ENCODE measurements around the gene CD68. TPM values are rescaled to one million over a fixed set of nuclear protein-coding genes. Genes with fewer than 3 reads are reported as not detected.
A peak's percentile ranks its signal among the peaks of the same experiment; 100 is the strongest.

Gene CD68
- total and polyA plus RNA-seq, 2 donors, result 47.0 to 124 TPM

- H3K4me1 ChIP-seq (ENCODE audit: control insufficient read depth in 2 of 2, insufficient read depth in 2 of 2, low read length in 2 of 2), result peaks cover 0 to 26% of the 10 kb centered on the region in 2 donors
- H3K9me3 ChIP-seq (ENCODE audit: control insufficient read depth in 2 of 2, insufficient read depth in 1 of 2, low read length in 1 of 2), result no peaks in the 10 kb centered on the region
- peak overlapping the region; percentile 31 to 32 for H3K27ac ChIP-seq (ENCODE audit: low read depth in 1 of 2, low read length in 1 of 2)
- WGBS, result 72% methylated on average over 20 of the region's 20 CpGs
- peak overlapping the region in 1 of 2 donors; percentile 52 for H3K4me3 ChIP-seq (ENCODE audit: low read length in 2 of 2)
- H3K36me3 ChIP-seq (ENCODE audit: control insufficient read depth in 2 of 2, insufficient read depth in 2 of 2, low read length in 1 of 2), result no peaks in the 10 kb centered on the region
- peaks cover 3 to 36% of the 10 kb centered on the region in 2 donors for H3K27me3 ChIP-seq (ENCODE audit: control insufficient read depth in 2 of 2, insufficient read depth in 1 of 2, low read length in 1 of 2)
- DNase-seq (ENCODE audit: low read depth in 6 of 9, low spot score in 9 of 9), result no peak
These were observed 29.9 kb upstream of the CD68 start for GRCh38 chr17:7549401-7550055.

DNA sequence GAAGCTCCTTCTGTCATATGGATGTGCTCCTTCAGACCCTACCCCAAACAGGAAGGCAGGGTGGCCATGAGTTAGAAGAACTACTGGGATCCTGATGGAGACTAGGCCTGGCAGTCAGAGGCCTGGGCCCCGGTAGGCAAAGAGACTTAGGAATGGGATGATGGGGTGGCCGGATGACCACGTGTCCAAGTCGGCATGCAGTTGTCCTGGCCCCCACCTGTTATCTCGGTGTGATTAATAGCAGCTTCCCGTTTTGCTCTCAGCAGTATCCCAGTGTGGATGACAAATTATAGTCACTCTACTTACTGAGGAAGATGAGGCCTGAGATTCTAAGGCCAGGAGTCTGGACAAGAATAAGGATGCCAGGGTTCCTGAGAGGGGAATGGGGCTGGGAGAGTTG, 29.1 kb upstream of the CD68 start:
- no peaks in the 10 kb centered on the region for H3K36me3 ChIP-seq (ENCODE audit: control insufficient read depth in 2 of 2, insufficient read depth in 2 of 2, low read length in 1 of 2)
- peaks cover 0 to 26% of the 10 kb centered on the region in 2 donors for H3K4me1 ChIP-seq (ENCODE audit: control insufficient read depth in 2 of 2, insufficient read depth in 2 of 2, low read length in 2 of 2)
- no peak overlapping the region for H3K4me3 ChIP-seq (ENCODE audit: low read length in 2 of 2)
- no peak for DNase-seq (ENCODE audit: low read depth in 6 of 9, low spot score in 9 of 9)
- peaks cover 3 to 36% of the 10 kb centered on the region in 2 donors for H3K27me3 ChIP-seq (ENCODE audit: control insufficient read depth in 2 of 2, insufficient read depth in 1 of 2, low read length in 1 of 2)
- 88% methylated on average over 6 of the region's 6 CpGs for WGBS
- H3K9me3 ChIP-seq (ENCODE audit: control insufficient read depth in 2 of 2, insufficient read depth in 1 of 2, low read length in 1 of 2), result no peaks in the 10 kb centered on the region
- H3K27ac ChIP-seq (ENCODE audit: low read depth in 1 of 2, low read length in 1 of 2), result no peak overlapping the region

GRCh38 chr17:7551396-7551795, 28.0 kb upstream of the CD68 start:
- Histone ChIP-seq H3K27ac (ENCODE audit: low read depth in 1 of 2, low read length in 1 of 2) (peak overlapping the region in 1 of 2 donors; percentile 8), H3K9me3 (ENCODE audit: control insufficient read depth in 2 of 2, insufficient read depth in 1 of 2, low read length in 1 of 2) (no peaks in the 10 kb centered on the region), H3K36me3 (ENCODE audit: control insufficient read depth in 2 of 2, insufficient read depth in 2 of 2, low read length in 1 of 2) (no peaks in the 10 kb centered on the region), H3K4me3 (ENCODE audit: low read length in 2 of 2) (no peak overlapping the region), H3K4me1 (ENCODE audit: control insufficient read depth in 2 of 2, insufficient read depth in 2 of 2, low read length in 2 of 2) (peaks cover 0 to 26% of the 10 kb centered on the region in 2 donors), H3K27me3 (ENCODE audit: control insufficient read depth in 2 of 2, insufficient read depth in 1 of 2, low read length in 1 of 2) (peaks cover 3 to 36% of the 10 kb centered on the region in 2 donors)
- 80% methylated on average over 4 of the region's 4 CpGs for WGBS
- DNase-seq (ENCODE audit: low read depth in 6 of 9, low spot score in 9 of 9), result no peak

DNA sequence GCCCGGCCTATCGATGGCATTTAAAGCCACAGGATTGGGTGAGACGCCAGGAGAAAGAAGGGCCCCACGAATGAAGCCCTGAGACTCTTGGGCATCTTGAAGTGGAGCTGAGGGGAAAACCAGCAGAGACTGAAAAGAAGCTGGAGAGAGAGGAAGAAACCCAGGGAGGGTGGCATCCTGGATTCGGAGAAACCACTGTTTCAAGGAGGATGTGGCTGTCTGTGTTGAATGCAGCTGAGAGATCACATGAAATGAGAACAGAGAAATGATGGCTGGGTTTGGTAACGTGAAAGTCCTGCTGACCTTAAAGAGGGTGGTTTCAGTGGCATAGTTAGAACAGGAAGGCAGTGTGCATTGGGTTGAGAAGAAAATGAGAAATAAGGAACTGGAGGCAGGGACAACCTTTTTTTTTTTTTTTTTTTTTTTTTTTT, 26.8 kb upstream of the CD68 start:
- Histone ChIP-seq H3K36me3 (ENCODE audit: control insufficient read depth in 2 of 2, insufficient read depth in 2 of 2, low read length in 1 of 2) (no peaks in the 10 kb centered on the region), H3K27ac (ENCODE audit: low read depth in 1 of 2, low read length in 1 of 2) (peak overlapping the region; percentile 30 to 80), H3K4me3 (ENCODE audit: low read length in 2 of 2) (no peak overlapping the region), H3K27me3 (ENCODE audit: control insufficient read depth in 2 of 2, insufficient read depth in 1 of 2, low read length in 1 of 2) (peaks cover 3 to 31% of the 10 kb centered on the region in 2 donors), H3K4me1 (ENCODE audit: control insufficient read depth in 2 of 2, insufficient read depth in 2 of 2, low read length in 2 of 2) (peaks cover 0 to 33% of the 10 kb centered on the region in 2 donors), H3K9me3 (ENCODE audit: control insufficient read depth in 2 of 2, insufficient read depth in 1 of 2, low read length in 1 of 2) (no peaks in the 10 kb centered on the region)
- DNase-seq (ENCODE audit: low read depth in 6 of 9, low spot score in 9 of 9), result peak in 3 of 9 donors; percentile 40 to 76 (median 46)
- WGBS, result 11% methylated on average over 6 of the region's 6 CpGs

GRCh38 chr17:7553356-7553755, 26.1 kb upstream of the CD68 start:
- 100% methylated on average over 1 of the region's 1 CpG for WGBS
- peaks cover 0 to 3% of the 10 kb centered on the region in 2 donors for H3K9me3 ChIP-seq (ENCODE audit: control insufficient read depth in 2 of 2, insufficient read depth in 1 of 2, low read length in 1 of 2)
- H3K36me3 ChIP-seq (ENCODE audit: control insufficient read depth in 2 of 2, insufficient read depth in 2 of 2, low read length in 1 of 2), result no peaks in the 10 kb centered on the region
- peaks cover 6 to 37% of the 10 kb centered on the region in 2 donors for H3K4me1 ChIP-seq (ENCODE audit: control insufficient read depth in 2 of 2, insufficient read depth in 2 of 2, low read length in 2 of 2)
- H3K4me3 ChIP-seq (ENCODE audit: low read length in 2 of 2), result no peak overlapping the region
- peak overlapping the region in 1 of 2 donors; percentile 58 for H3K27ac ChIP-seq (ENCODE audit: low read depth in 1 of 2, low read length in 1 of 2)
- no peak for DNase-seq (ENCODE audit: low read depth in 6 of 9, low spot score in 9 of 9)
- H3K27me3 ChIP-seq (ENCODE audit: control insufficient read depth in 2 of 2, insufficient read depth in 1 of 2, low read length in 1 of 2), result peaks cover 3 to 31% of the 10 kb centered on the region in 2 donors

DNA sequence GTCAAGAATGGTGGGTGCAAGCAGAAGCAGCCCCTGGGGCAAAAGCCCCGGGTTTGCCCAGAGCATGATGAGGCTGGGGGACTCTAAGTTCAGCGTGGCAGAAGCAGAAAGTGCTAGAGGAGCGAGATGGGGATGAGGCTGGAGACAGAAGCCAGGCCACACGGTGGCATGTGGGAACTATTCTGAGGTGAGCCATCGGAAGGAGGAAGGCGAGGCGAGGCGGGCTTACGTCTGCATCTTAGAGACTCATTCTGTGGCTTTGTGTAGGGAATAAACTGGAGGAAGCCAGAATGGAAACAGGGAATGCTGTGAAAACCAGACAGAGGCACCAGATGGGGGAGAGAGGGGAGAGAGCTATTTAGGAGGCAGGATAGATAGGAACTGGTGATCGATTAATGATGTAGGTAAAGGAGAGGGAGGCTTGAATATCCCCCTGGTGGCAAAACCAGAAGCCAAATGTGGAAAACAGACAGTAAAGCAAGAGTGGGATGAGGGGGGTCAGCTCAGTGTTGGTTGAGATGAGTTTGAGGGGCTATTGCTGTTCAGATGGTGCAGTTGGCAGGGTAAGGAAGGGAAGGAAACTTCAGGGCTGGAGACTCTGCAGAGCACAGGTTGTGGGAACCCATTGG, 24.0 kb upstream of the CD68 start:
- Histone ChIP-seq H3K27ac (ENCODE audit: low read depth in 1 of 2, low read length in 1 of 2) (no peak overlapping the region), H3K4me1 (ENCODE audit: control insufficient read depth in 2 of 2, insufficient read depth in 2 of 2, low read length in 2 of 2) (peaks cover 17 to 47% of the 10 kb centered on the region in 2 donors)
- WGBS, result 87% methylated on average over 10 of the region's 10 CpGs

GRCh38 chr17:7556627-7557026, 22.8 kb upstream of the CD68 start:
- WGBS, result 96% methylated on average over 12 of the region's 12 CpGs
- H3K36me3 ChIP-seq (ENCODE audit: control insufficient read depth in 2 of 2, insufficient read depth in 2 of 2, low read length in 1 of 2), result no peaks in the 10 kb centered on the region
- H3K4me3 ChIP-seq (ENCODE audit: low read length in 2 of 2), result no peak overlapping the region
- H3K27me3 ChIP-seq (ENCODE audit: control insufficient read depth in 2 of 2, insufficient read depth in 1 of 2, low read length in 1 of 2), result peaks cover 0 to 20% of the 10 kb centered on the region in 2 donors
- peaks cover 22 to 56% of the 10 kb centered on the region in 2 donors for H3K4me1 ChIP-seq (ENCODE audit: control insufficient read depth in 2 of 2, insufficient read depth in 2 of 2, low read length in 2 of 2)
- no peak overlapping the region for H3K27ac ChIP-seq (ENCODE audit: low read depth in 1 of 2, low read length in 1 of 2)
- no peak for DNase-seq (ENCODE audit: low read depth in 6 of 9, low spot score in 9 of 9)
- peaks cover 0 to 8% of the 10 kb centered on the region in 2 donors for H3K9me3 ChIP-seq (ENCODE audit: control insufficient read depth in 2 of 2, insufficient read depth in 1 of 2, low read length in 1 of 2)

More for the DNA sequence above, 24.0 kb upstream of the CD68 start:
- Histone ChIP-seq H3K4me3 (ENCODE audit: low read length in 2 of 2) (no peak overlapping the region), H3K27me3 (ENCODE audit: control insufficient read depth in 2 of 2, insufficient read depth in 1 of 2, low read length in 1 of 2) (peaks cover 0 to 27% of the 10 kb centered on the region in 2 donors), H3K9me3 (ENCODE audit: control insufficient read depth in 2 of 2, insufficient read depth in 1 of 2, low read length in 1 of 2) (peaks cover 0 to 3% of the 10 kb centered on the region in 2 donors), H3K36me3 (ENCODE audit: control insufficient read depth in 2 of 2, insufficient read depth in 2 of 2, low read length in 1 of 2) (no peaks in the 10 kb centered on the region)
- no peak for DNase-seq (ENCODE audit: low read depth in 6 of 9, low spot score in 9 of 9)

DNA sequence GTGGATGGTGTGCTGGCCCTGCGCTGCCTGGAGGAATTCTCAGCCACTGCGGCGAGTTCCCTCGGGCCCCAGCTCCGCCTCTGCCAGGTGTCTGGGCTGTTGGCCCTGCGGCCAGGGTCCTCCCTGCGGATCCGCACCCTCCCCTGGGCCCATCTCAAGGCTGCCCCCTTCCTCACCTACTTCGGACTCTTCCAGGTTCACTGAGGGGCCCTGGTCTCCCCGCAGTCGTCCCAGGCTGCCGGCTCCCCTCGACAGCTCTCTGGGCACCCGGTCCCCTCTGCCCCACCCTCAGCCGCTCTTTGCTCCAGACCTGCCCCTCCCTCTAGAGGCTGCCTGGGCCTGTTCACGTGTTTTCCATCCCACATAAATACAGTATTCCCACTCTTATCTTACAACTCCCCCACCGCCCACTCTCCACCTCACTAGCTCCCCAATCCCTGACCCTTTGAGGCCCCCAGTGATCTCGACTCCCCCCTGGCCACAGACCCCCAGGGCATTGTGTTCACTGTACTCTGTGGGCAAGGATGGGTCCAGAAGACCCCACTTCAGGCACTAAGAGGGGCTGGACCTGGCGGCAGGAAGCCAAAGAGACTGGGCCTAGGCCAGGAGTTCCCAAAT, 22.2 kb upstream of the CD68 start:
- no peak overlapping the region for H3K4me3 ChIP-seq (ENCODE audit: low read length in 2 of 2)
- H3K9me3 ChIP-seq (ENCODE audit: control insufficient read depth in 2 of 2, insufficient read depth in 1 of 2, low read length in 1 of 2), result peaks cover 0 to 8% of the 10 kb centered on the region in 2 donors
- H3K4me1 ChIP-seq (ENCODE audit: control insufficient read depth in 2 of 2, insufficient read depth in 2 of 2, low read length in 2 of 2), result peaks cover 22 to 58% of the 10 kb centered on the region in 2 donors
- H3K27me3 ChIP-seq (ENCODE audit: control insufficient read depth in 2 of 2, insufficient read depth in 1 of 2, low read length in 1 of 2), result peaks cover 0 to 20% of the 10 kb centered on the region in 2 donors
- DNase-seq (ENCODE audit: low read depth in 6 of 9, low spot score in 9 of 9), result no peak
- 88% methylated on average over 19 of the region's 19 CpGs for WGBS
- no peaks in the 10 kb centered on the region for H3K36me3 ChIP-seq (ENCODE audit: control insufficient read depth in 2 of 2, insufficient read depth in 2 of 2, low read length in 1 of 2)
- peak overlapping the region in 1 of 2 donors; percentile 43 for H3K27ac ChIP-seq (ENCODE audit: low read depth in 1 of 2, low read length in 1 of 2)

Data from thymus (tissue), 11 donors.